GM18909 (cell line): ENCODE data around the gene ZNF814.
"Not testable (repeated sequence)": the region's sequence is repeated elsewhere in the genome, so short reads cannot be mapped to it uniquely, and the experiment has no call there.

Experiments used
- ATAC-seq: cut with Tn5 transposase; IDR thresholded peaks from one replicate; pipeline ENCODE4 v1.9.1; 2021; ENCODE audit warnings: mild to moderate bottlenecking; ENCODE audit not compliant: unreplicated experiment, poor library complexity

The ZNF814 gene

GRCh38 chr19:57888560-57889231 is at the start of gene ZNF814:
Gene ZNF814 (minus strand): TSS chr19:57889037. CDS start chr19:57888802, 235 bp downstream.
- peak; percentile 67 for ATAC-seq

DNA sequence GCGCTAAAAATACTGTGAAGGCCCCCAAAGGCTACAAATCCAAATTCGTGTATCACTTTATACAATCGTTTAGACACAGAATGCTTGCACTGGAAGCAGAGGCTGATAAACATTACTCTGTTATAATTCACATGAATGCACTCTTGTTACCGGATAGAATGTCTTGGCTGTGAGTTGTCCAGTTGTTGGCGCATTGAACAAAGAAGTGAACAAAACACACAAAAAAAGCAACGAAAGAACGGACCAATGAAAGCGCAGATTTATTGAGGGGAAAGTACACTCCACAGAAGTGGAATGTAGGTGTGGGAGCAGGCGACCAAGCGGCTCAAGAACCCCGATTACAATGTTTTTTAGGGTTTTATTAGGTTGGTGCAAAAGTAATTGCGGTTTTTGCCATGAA is 46.9 kb upstream of the ZNF814 start:
- no peak for ATAC-seq

GRCh38 chr19:57934820-57935665 is 46.2 kb upstream of the ZNF814 start, which contains the start of gene ZNF418:
Gene ZNF418 (minus strand): TSS chr19:57935402. CDS start chr19:57933822, 1,580 bp downstream.
- ATAC-seq, result peak; percentile 68

GRCh38 chr19:57927587-57927986 is 38.8 kb upstream of the ZNF814 start:
- ATAC-seq, result no peak

DNA sequence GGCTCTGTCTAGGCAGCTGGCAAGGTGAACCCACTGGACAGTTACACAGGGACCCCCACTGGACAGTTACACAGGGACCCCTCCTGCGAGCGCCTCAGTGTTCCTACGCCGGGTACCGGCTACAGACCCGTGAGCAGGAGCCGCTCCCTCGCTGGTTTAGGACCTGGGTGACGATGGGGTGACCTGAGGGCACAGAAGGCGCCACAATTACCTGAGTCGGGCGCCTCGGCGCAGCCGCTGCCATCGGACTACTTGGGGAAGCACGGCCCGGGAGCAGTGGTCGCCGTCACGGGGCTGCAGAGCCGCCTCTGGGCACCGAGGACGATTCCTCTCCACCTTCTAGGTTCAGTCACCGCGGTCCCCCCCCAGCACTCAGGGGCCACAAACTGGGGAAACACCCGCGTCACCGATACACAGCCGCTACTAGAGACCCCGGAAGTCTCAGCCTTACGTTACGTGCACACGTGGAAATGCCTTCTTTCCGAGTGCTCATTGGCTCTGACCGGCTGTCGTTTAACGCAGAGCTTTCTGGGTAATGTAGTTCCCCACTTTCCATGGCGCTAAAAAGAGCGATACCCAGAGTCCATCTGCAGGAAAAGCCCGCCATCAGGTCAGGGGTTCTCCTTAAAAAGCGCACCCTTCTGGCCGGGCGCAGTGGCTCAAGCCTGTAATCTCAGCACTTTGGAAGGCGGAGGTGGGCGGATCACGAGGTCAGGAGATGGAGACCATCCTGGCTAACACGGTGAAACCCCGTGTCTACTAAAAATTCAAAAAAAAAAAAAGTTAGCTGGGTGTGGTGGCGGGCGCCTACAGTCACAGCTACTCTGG is 27.5 kb upstream of the ZNF814 start, which contains the start of gene ZNF417:
Gene ZNF417 (minus strand): TSS at position 425 of the 828 bp plus-strand sequence. CDS start 181 bp downstream, at position 244.
- ATAC-seq, result peak; percentile 98

DNA sequence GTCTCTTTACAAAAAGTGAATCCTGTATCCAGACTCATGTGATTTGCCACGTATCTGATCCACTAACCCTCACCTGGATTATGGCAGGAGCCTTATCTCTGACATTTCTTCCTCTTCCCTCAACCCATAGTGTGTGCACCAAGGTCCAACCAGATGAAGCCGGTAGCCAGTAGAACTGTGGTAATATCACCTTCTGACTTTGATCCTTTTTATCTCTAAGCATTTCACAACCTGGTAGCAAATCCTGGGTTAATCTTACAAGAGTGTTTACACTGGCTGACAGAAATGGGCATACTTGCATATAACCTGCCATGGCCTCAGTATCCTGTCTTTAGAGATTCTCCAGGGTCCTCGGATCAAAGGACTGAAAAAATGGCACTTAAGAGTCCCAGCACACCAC is 25.7 kb upstream of the ZNF814 start:
- no peak for ATAC-seq

DNA sequence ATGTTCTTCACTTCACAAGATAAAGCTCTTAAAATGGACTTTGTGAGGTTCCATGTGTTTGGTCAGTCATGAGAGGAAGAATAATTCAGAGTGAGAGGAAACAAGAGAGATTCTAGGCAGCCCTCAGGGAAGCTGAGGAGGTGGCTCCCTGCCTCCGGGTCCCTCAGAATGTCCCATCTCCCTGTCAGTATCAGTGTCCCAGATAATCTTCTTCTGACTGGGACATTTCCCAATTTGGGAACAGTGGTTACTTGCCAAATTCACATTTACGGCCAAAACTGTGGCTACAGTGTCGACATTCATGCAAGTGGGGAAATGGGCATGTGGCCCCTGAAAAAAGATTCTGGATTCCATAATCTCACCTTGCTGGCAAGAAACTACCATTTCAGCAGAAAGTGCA is 18.6 kb upstream of the ZNF814 start:
- ATAC-seq, result no peak

DNA sequence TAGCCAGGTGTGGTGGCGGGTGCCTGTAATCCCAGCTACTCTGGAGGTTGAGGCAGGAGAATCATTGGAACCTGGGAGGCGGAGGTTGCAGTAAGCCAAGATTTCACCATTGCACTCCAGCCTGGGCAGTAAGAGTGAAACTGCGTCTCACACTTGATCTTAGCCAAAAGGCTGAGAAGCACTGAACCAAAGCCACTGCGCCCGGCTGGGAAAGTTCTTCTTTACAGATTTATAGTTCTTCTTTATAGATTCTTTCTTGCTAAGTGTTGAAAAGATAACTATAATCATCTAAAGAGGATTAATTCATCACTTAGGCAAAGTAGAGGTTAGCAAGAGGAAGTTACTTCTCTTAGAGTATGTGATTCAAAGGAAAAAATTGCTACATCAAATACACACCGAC is 16.4 kb upstream of the ZNF814 start:
- no peak for ATAC-seq

- no peak for ATAC-seq
Measured at GRCh38 chr19:57903618-57904184, 14.9 kb upstream of the ZNF814 start.

DNA sequence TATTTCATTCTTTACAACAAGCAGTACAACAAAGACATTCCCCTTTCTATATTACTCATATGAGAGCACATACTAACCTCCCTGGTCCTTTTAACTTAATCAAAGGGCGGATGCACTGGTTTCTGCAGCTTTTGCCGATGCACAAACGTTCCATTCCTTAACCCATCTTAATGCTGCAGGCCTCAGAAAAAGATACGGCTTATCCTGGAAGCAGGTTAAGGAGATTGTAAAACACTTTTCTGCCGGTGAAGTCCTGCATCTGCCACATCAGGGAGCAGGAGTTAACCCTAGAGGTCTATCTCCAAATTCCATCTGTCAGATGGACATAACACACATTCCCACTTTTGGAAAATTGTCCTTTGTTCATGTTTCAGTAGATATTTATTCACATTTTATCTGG is 11.5 kb upstream of the ZNF814 start:
- ATAC-seq, result no peak

GRCh38 chr19:57890706-57891105 is 1.9 kb upstream of the ZNF814 start:
- not testable (repeated sequence) for ATAC-seq

GRCh38 chr19:57888107-57888559 is 704 bp downstream of the ZNF814 start:
- no peak for ATAC-seq

DNA sequence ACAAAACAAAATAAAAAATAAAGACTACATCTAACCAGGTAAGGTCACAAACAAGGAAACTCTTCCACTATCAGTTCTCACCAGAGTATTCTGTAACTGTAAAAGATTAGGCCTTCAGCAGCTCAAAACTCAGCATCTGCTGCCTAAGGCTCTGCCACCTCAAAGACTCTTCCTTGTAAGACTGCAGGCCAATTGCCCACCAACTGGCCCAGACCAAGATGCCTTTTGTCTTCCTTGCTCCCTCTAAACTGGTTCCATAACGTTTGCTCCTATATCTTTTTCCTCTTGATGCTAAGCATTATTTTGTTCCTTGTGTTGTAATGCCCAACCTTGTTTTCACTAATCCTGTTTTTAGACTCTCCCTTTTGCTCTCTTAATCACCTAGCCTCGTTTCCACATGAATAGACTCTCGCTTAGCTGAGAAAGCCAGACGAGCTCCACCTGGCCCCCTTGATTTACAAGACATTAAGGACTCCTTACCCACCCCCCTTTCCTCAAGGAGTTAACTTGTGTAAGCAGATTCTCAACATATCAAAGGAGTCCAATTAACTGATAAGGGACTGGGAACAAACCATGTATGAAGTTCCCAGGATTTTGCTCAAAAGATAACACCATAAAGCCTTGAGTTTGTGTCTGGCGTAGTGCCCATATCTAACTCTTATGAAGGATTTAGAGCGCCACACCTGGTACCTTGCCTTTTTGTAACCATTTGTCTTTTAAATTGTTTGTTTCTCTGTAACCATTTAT is 1.5 kb downstream of the ZNF814 start:
- ATAC-seq, result no peak

DNA sequence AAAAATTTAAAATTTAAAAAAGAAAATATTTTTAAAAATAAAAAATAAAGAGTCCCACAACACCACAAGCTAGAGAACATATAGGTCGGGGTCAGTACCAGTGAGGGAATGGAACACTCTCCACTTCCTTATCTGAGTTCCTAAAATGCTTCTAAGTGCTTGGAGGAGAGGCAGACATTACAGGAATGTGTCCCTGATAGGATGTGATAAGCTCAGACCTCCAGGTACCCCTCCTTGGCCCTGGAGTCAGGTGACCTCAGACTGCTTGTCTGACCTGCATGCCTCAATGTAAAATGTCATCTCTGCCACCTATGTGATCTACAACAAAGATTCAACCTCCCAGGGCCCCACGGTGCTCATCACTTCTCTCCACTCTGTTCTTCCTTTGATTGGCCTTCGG is 2.8 kb downstream of the ZNF814 start:
- no peak for ATAC-seq

DNA sequence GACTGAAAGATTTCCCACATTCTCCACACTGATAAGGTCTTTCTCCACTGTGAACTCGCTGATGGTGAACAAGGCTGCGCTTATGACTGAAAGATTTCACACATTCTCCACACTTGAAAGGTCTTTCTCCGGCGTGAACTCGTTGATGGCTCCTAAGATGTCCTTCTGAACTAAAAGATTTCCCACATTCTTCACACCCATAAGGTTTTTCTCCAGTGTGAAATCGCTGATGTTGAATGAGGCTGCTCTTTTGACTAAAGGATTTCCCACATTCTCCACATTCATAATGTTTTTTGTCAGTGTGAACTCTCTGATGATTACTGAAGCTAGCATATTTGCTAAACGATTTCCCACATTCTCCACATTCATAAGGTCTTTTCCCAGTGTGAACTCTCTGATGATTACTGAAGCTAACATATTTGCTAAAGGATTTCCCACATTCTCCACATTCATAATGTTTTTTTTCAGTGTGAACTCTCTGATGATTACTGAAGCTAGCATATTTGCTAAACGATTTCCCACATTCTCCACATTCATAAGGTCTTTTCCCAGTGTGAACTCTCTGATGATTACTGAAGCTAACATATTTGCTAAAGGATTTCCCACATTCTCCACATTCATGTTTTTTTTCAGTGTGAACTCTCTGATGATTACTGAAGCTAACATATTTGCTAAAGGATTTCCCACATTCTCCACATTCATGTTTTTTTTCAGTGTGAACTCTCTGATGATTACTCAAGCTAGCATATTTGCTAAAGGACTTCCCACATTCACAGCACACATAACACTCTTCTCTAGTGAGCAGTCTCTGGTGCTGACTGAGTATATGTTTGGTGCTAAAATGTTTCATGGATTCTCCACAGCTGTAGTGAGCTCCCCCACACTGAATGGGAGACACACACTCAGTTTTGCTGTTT is 14.7 kb downstream of the ZNF814 start:
- not testable (repeated sequence) for ATAC-seq

DNA sequence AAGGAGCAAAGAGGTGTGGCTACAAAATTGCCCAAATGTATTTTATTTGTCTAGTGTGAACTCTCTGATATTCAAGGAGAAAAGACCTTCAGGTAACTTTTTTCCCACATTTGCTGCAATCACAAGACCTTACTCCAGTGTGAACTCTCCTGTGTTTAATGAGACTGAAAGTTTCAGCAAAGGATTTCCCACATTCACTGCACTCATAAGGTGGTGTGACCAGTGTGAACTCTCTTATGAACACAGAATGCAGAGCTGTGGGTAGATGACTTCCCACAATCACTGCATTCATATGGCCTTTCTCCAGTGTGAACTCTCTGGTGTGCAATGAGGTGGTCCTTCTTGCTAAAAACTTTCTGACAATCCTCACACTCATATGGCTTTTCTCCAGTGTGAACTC is 16.4 kb downstream of the ZNF814 start:
- no peak for ATAC-seq

DNA sequence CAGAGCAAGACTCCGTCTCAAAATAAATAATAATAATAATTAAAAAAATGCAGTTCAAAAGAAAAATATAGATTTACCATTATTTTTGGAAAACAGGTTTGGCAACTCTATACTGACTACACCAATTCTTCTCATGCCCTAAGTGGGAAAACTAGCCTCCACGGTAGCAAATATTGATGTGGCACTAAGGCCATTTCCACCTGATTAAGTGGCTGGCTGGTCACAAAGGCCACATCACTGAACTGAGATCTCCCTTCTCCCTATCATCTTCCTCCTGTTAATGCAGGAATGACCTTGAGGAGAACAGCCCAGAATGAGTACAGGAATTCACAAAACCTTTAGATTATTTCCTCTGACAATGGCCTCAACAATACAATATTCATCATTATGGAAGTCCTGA is 18.6 kb downstream of the ZNF814 start:
- no peak for ATAC-seq

DNA sequence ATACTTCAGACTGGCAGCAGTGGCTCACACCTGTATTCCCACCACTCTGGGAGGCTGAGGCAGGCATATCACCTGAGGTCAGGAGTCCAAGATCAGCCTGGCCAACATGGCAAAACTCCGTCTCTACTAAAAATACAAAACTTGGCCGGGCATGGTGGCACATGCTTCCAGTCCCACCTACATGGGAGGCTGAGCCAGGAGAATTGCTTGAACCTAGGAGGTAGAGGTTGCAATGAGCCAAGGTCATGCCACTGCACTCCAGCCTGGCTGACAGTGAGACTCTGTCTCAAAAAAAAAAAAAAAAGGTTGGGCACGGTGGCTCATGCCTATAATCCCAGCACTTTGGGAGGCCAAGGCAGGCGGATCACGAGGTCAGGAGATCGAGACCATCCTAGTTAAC is 19.2 kb downstream of the ZNF814 start:
- ATAC-seq, result not testable (repeated sequence)
